B cell (primary cell): ENCODE results near the gene SH3BP2. TPM values are rescaled to one million over a fixed set of nuclear protein-coding genes. Genes with fewer than 3 reads are reported as not detected.

Source experiments
- ATAC-seq: fragments of 200-7000 bp; cut with Tn5 transposase; one replicate; pipeline ENCODE4 v1.10.0; 2021; ENCODE audit warnings: low read depth, mild to moderate bottlenecking, moderate number of reproducible peaks, moderate library complexity
- CTCF ChIA-PET: fragments of 350-600 bp; sonication (Branson Sonifier 250); formaldehyde crosslinking; loops from one replicate; lab custom pipeline; 2021; ENCODE audit warnings: antibody characterized with exemption, inconsistent platforms; lab: Charles Lee
- POLR2A ChIA-PET: fragments of 350-600 bp; sonication (Branson Sonifier 250); formaldehyde crosslinking; loops from one replicate; lab custom pipeline; 2021; ENCODE audit warnings: antibody characterized with exemption; lab: Charles Lee
- DNase-seq: peaks from one replicate; pipeline ENCODE4 v3.0.0; 2013
- H2AFZ ChIP-seq: 2 replicates; pipeline ENCODE4 v1.6.1; 2012; ENCODE audit warnings: mild to moderate bottlenecking, low read depth, low read length; ENCODE audit not compliant: insufficient read depth, poor library complexity, severe bottlenecking
- H3K27ac ChIP-seq, 2 donors: 1 replicate in 1 of 2; 2 replicates in 1 of 2; pipeline ENCODE4 v1.5.1; 2012 to 2013; ENCODE audit warnings: low read length in 2 of 2, mild to moderate bottlenecking in 2 of 2, moderate library complexity in 1 of 2
- H3K27me3 ChIP-seq, 4 experiments: fragments of 200-600 bp in 1 of 4; sonication (generic) in 1 of 4; replicated peaks in 1 of 4; 1 replicate in 2 of 4; 2 replicates in 2 of 4; pipeline versions ENCODE4 v1.6.1 to v1.7.0; 2013 to 2016; ENCODE audit warnings: low read length in 3 of 4, mild to moderate bottlenecking in 2 of 4, mixed read lengths in 1 of 4, moderate library complexity in 1 of 4; ENCODE audit not compliant: insufficient read depth in 4 of 4, control insufficient read depth in 3 of 4; ENCODE audit errors: control extremely low read depth in 1 of 4
- H3K36me3 ChIP-seq, 2 experiments: replicated peaks in 1 of 2; 1 replicate in 1 of 2; 2 replicates in 1 of 2; pipeline versions ENCODE4 v1.6.1 to v1.7.1; 2013; ENCODE audit warnings: low read length in 1 of 2; ENCODE audit not compliant: insufficient read depth in 2 of 2, control insufficient read depth in 1 of 2; ENCODE audit errors: control extremely low read depth in 1 of 2, extremely low read depth in 1 of 2
- H3K4me1 ChIP-seq, 2 donors: fragments of 200-600 bp in 1 of 2; sonication (generic) in 1 of 2; 1 replicate in 1 of 2; 2 replicates in 1 of 2; pipeline versions ENCODE4 v1.5.1 to v1.6.1; 2013 to 2017; ENCODE audit warnings: low read length in 2 of 2; ENCODE audit not compliant: control insufficient read depth in 2 of 2, insufficient read depth in 2 of 2
- H3K4me2 ChIP-seq: replicated peaks from 2 replicates; pipeline ENCODE3; 2012; ENCODE audit warnings: mild to moderate bottlenecking, low read depth, low read length; ENCODE audit not compliant: poor library complexity, severe bottlenecking
- H3K4me3 ChIP-seq, 5 experiments: fragments of 200-600 bp in 1 of 5; sonication (generic) in 1 of 5; 1 replicate in 3 of 5; 2 replicates in 2 of 5; pipeline versions ENCODE4 v1.5.1 to v1.7.0; 2011 to 2016; ENCODE audit warnings: low read length in 4 of 5, mild to moderate bottlenecking in 4 of 5, low read depth in 2 of 5, control low read depth in 1 of 5, moderate library complexity in 1 of 5; ENCODE audit not compliant: insufficient read depth in 1 of 5; ENCODE audit errors: control extremely low read depth in 1 of 5, extremely low read depth in 1 of 5
- H3K79me2 ChIP-seq: fragments of 200-600 bp; sonication (generic); one replicate; pipeline ENCODE4 v1.6.0; 2016; ENCODE audit warnings: low read length; ENCODE audit not compliant: control insufficient read depth, insufficient read depth
- H3K9ac ChIP-seq: fragments of 200-600 bp; sonication (generic); 2 replicates; pipeline ENCODE4 v1.6.1; 2017; ENCODE audit warnings: mild to moderate bottlenecking, low read length, moderate library complexity
- H3K9me3 ChIP-seq, 3 donors: one replicate each; pipeline versions ENCODE4 v1.6.1 to v1.7.1; 2013; ENCODE audit warnings: low read length in 2 of 3; ENCODE audit not compliant: control insufficient read depth in 2 of 3, insufficient read depth in 1 of 3; ENCODE audit errors: control extremely low read depth in 1 of 3
- H4K20me1 ChIP-seq: 2 replicates; pipeline ENCODE4 v1.6.0; 2012; ENCODE audit warnings: mild to moderate bottlenecking, low read length; ENCODE audit not compliant: insufficient read depth, control insufficient read depth, poor library complexity, severe bottlenecking
- H3K27ac Mint-ChIP-seq: one replicate; pipeline ENCODE4 v1.8.0; 2021; ENCODE audit warnings: mixed read lengths
- H3K27me3 Mint-ChIP-seq: one replicate; pipeline ENCODE4 v1.8.0; 2021; ENCODE audit warnings: mixed read lengths
- H3K4me1 Mint-ChIP-seq: one replicate; pipeline ENCODE4 v1.8.0; 2021; ENCODE audit warnings: mixed read lengths
- H3K4me3 Mint-ChIP-seq: one replicate; pipeline ENCODE4 v1.8.0; 2021; ENCODE audit warnings: mixed read lengths
- H3K9me3 Mint-ChIP-seq: one replicate; pipeline ENCODE4 v1.8.0; 2022; ENCODE audit warnings: mixed read lengths; ENCODE audit not compliant: insufficient read depth
- CTCF ChIP-seq: fragments of 200-600 bp; IDR thresholded peaks from one replicate; pipeline ENCODE4 v1.8.0; 2022; ENCODE audit warnings: antibody characterized with exemption, mild to moderate bottlenecking
- EZH2 ChIP-seq: IDR thresholded peaks from 2 replicates; pipeline ENCODE4 v1.6.1; 2012; ENCODE audit warnings: borderline replicate concordance, low read depth, mild to moderate bottlenecking, moderate library complexity, low read length; ENCODE audit not compliant: insufficient read depth, poor library complexity, severe bottlenecking
- WGBS: methylation state at CpG from one replicate; pipeline ENCODE4 v1.1.5; 2013; ENCODE audit warnings: missing lambda C conversion rate; ENCODE audit not compliant: insufficient coverage; 5-methylcytosine and 5-hydroxymethylcytosine counted together
- intact Hi-C: fragments of 100-400 bp; cut with micrococcal nuclease; formaldehyde crosslinking; loops from one replicate; pipeline ENCODE4 v1.10.0; 2022
- polyA plus RNA-seq: library from polyadenylated mRNA; depleted of rRNA; stranded (reverse); fragments of >200 nt; gene quantifications from 2 replicates; pipeline ENCODE4 v1.2.3, GENCODE V29; 2012
- total RNA-seq, 2 donors: library from RNA; stranded (reverse); fragments of 120-200 nt in 1 of 2; gene quantifications; 1 replicate in 1 of 2; 2 replicates in 1 of 2; pipeline versions ENCODE4 v1.2.3 to v1.2.4, GENCODE V29; 2013 to 2022

SH3BP2 gene
- total and polyA plus RNA-seq, 2 donors (not counting 1 experiment from before 2014, with no cell fraction given) = 30.8 to 219 TPM

- DNase-seq (no peak), ATAC-seq (no peak)
- no peak for TF ChIP-seq CTCF
- TF ChIP-seq EZH2 = no peak
- peak overlapping the region; percentile 89 for H3K27ac ChIP-seq
- peaks cover 94% of the 10 kb centered on the region for H3K79me2 ChIP-seq
- Mint-ChIP-seq H3K27me3 (no peaks in the 10 kb centered on the region), H3K27ac (peak overlapping the region; percentile 98), H3K9me3 (no peaks in the 10 kb centered on the region), H3K4me3 (peak overlapping the region; percentile 80), H3K4me1 (peaks cover 78% of the 10 kb centered on the region)
- ChIA-PET CTCF (interaction anchor here (0.9 to 2.8 kb wide), 4 partner anchors 9 to 21 kb away, joined by 3 to 9 read pairs (median 4); no protein-coding TSS in a partner anchor), POLR2A (interaction anchor here (0.5 to 1.9 kb wide), 10 partner anchors 11 to 100 kb away, joined by 3 to 7 read pairs (median 5); partner anchors contain the start of gene SH3BP2)
- H3K4me2 ChIP-seq = peak overlapping the region; percentile 95
- H3K36me3 ChIP-seq = peaks cover 0 to 24% of the 10 kb centered on the region in 2 experiments
- peaks cover 54% of the 10 kb centered on the region for H4K20me1 ChIP-seq
- H2AFZ ChIP-seq = peak overlapping the region; percentile 9
- H3K9ac ChIP-seq = peak overlapping the region; percentile 77
- intact Hi-C loops = loop anchor here (2.0 to 5.0 kb wide), 2 partner anchors 15 to 41 kb away; no protein-coding TSS in a partner anchor
- no peaks in the 10 kb centered on the region for H3K27me3 ChIP-seq
- no peaks in the 10 kb centered on the region for H3K9me3 ChIP-seq
- peaks cover 83 to 91% of the 10 kb centered on the region in 2 donors for H3K4me1 ChIP-seq
- peak overlapping the region; percentile 63 to 90 (median 74) for H3K4me3 ChIP-seq
- 21% methylated on average over 13 of the region's 17 CpGs for WGBS
Measured at GRCh38 chr4:2813446-2814405, 20.8 kb downstream of the SH3BP2 start.
